ENCODE measurements around the gene ALCAM.
A peak's percentile ranks its signal among the peaks of the same experiment; 100 is the strongest.

ALCAM gene

GRCh38 chr3:105424412-105425152 lies 57.9 kb downstream of the ALCAM start:
- FAIRE-seq (no peak), DNase-seq (ENCODE audit: low spot score) (no peak)

DNA sequence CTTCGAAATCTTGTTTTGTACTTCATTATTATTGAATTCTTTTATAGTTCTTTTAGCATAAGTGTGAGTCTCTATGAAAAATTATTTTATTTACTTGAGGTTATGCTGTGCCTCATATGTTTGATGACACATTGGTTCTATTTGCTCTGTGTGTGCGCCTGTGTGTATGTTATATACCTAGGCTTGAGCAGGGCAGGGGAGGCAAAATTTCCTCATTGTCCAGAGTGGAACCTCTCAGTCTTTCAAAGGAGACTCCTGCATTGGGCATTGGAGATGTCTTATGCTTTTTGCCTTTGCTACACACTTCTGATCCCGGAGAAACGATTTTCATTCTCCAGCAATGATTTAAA lies 58.4 kb downstream of the ALCAM start:
- DNase-seq (ENCODE audit: low spot score) = no peak
- FAIRE-seq = no peak

DNA sequence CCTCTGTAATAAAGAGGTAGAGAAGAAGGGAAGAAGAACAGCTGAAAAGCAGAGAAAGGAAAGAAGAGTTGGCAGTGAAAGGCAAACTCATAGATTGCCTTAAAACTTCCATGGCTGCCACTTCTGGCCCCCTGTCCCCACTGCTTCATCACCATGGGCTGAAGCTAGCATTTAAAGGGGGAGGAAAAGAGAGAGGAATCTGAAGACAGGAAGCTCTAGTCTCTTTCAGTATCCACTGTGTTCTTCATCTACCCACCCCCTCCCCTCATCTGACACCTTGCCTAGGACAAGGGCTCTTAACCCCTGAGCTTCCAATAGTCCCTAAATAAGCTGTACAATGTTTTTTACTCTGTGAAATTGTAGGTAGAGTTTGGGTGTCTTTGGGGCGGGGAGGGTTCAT lies 60.6 kb downstream of the ALCAM start:
- DNase-seq (ENCODE audit: low spot score) (no peak), FAIRE-seq (no peak)

- FAIRE-seq (peak; percentile 15), DNase-seq (ENCODE audit: low spot score) (no peak)
Observed at GRCh38 chr3:105429034-105429762, 62.5 kb downstream of the ALCAM start.

DNA sequence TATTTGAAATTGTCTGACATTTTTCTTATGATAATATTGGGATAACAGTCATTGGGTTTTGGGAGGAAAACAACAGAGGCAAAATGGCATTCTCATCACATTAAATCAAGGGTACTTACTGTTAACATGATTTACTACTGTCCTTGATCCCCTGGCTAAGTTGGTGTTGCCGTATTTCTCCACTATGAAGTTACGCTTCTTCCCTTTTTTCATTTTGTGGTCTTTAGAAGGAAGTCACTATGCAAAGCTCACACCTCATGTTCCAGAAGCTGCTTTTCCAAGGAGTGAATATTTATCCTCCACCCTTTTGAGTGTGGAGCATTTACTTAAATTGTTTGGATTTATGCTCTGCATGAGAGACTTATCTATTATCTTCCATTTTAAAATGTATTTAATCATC lies 63.7 kb downstream of the ALCAM start:
- DNase-seq (ENCODE audit: low spot score) (no peak), FAIRE-seq (no peak)

DNA sequence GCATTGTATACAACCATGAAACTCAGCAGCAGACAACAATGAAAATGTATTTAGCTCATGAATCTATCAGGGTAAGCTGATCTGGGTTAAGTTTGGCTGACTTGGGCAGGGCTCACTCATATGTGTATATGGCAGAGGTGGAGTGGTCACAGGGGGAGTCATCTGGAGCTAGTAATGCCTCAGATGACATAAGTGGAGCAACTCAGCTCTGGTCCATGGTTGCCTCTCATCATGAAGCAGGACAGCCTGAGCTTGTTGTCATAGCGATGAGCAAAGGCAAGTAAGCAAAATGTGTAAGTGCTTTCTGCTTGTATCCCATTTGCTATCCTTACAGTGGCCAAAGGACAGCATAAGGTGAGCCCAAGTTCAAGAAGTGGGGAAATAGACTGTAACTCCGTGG lies 64.5 kb downstream of the ALCAM start:
- DNase-seq (ENCODE audit: low spot score) (no peak), FAIRE-seq (no peak)

DNA sequence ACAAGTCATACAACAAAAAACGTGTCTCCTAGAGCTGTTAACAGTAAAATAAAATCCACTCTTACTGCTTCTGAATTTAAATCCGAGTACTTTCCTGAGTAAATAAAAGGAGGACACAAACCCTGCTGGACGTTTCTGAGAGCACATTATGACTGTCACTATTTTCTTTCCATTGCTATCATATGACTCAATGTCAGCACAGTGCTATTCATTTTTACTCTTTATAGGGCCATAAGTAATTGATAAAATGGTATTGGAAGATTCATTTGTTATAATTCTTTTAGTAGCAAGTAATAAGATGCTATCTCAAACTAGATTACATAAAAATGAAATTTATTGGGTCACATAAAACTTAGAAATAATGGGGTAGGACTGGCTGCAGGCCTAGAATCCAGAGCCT lies 68.6 kb downstream of the ALCAM start:
- FAIRE-seq (no peak), DNase-seq (ENCODE audit: low spot score) (no peak)

DNA sequence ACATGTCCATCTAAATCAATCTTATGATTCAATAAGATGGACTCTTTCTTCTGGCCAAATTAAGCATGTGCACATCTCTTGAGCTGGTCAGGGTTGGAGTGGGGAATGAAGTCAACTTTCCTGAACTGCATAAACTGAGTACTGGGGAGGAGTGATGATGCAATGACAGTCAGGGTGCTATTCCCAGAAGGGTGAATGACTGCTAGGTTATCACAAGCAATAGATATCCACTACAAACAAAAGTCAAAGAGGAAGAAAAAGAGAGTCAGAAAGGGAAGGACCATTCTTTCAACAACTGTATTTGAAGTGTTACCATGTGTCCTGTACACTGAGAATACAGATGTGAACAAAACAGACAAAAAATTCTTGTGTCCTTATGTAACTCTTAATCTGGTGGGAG lies 70.0 kb downstream of the ALCAM start:
- FAIRE-seq = no peak

DNA sequence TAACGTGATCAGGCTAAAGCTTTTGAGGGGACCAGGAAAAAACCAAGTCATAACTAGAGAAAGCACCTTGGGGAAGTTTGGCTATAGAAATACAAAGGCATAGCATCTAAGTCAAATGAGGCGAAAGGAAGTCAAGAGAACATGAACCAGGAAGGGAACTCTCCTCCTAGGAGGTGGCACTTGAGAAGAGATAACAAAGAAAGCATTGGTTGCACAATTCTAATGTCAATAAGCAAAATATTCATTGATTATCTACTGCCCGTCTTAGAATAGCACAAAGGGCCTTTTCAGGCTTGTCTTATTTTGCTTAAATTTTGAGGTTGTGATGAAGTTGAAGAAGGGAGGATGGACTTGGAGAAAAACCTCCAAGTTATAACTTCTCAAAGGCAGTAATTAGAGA lies 73.4 kb downstream of the ALCAM start:
- DNase-seq (ENCODE audit: low spot score) (no peak), FAIRE-seq (no peak)

More for the DNA sequence above, 70.0 kb downstream of the ALCAM start:
- DNase-seq (ENCODE audit: low spot score) = no peak

DNA sequence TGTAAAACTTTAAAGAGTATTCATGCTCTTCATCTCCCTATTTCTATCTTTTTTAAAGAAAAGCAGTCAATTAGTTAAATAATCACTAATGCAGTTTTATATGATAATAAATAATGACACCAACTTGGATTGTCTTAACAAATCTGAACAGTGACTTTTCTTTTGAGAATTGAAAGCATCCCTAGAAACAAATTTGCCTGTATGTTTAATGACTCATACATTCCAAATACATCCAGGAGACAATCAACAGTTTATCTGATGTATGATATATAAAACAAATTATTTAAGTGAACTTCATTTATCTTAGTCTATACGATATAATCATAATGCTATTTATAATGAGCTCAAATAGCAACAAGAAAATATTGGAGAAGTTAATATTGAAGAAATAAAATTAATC lies 78.0 kb downstream of the ALCAM start:
- peak; percentile 50 for FAIRE-seq
- DNase-seq (ENCODE audit: low spot score) = no peak

DNA sequence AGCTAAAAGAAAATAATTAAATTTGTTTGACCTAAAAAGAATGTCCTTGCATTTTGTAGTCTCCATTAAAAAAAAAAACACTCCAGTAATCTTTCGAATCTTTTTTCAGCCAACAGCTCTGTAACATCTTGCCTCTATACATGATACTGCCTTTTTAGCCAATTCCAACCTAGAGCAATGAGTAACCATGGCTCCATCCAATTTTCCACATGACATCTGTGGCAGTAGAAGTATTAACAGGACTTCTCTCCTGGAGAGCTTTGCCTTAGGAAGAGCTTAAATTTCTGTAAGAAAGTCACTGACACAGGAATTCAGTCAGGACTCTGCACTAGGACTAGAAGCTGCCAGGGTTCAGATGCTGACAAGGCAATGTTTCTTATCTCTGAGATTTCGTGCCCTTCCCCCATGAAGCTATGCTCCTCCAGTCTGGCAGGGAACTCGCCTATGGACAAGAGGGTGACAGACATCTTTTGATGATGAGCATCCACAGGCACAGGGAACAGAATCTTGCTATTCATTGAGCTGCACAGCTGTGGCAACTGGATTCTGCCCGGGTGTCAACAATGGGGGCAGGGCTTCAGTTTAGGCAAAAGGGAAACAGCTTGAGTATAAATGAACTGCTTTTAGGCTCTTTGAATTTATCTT lies 81.8 kb downstream of the ALCAM start:
- FAIRE-seq (no peak), DNase-seq (ENCODE audit: low spot score) (no peak)

DNA sequence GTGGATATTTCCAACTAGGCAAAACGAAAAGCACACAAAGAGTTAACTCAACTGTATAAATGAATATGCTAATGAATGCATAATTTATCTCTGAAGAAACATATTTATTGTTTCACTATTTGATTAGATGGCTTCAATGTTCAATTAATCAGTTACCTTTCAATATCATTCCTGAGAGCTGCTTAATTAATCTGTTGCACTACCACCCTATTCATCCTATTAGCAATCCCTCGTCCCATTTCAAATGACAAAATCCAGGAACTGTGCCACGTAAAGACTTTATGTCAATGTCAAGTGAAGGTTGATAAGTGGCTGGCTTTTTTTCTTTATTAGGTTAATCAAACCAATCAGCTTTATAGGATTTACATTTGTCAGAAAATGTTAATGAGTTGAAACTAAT lies 82.7 kb downstream of the ALCAM start:
- DNase-seq (ENCODE audit: low spot score) = no peak
- FAIRE-seq = no peak

DNA sequence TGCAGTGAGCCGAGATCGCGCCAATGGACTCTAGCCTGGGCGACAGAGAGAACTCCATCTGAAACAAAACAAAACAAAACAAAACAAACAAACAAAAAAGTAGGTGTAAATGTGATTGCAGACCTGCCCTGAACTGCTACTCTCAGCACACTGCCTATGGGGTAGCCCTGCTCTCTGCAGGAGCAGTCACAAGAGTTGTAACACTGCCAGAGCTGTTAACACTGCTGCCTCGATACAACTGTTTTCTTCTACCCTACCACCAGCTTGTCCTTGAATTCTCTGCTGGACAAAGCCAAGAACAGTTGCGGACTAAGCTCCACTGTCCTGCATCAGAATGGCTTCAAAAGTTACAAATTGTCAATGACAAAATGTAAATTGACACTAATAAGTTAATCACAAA lies 89.3 kb downstream of the ALCAM start:
- no peak for DNase-seq (ENCODE audit: low spot score)
- no peak for FAIRE-seq

DNA sequence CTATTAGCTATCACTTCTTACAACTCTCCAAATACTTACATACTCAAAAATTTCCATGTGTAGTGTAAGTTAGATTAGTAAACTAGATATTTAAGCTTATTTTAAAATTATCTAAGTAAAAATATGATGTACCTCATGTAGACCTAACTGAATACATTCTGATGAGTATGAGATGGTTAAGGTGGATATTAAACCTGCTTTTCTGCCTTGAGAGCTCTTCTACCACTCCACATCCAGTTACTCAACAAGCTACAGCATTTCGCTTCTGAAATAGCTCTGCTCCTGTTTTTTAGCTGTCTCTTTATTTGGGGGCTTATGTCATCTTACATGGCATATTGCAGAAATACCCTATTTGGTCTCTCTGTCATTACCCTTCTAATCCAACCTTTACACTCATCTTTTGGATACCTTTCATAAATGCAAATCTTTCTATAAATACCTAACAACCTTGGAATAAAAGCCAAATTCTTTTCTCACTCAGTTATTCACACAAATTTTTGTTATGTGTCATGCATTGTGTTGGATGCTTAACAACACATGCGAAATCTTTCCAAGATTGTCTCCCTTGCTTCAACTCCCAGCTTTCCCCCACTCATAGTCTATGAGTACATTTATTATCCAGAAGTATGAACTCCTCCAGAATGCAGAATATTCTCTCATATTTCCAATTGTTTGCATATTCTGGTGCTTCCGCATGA lies 92.0 kb downstream of the ALCAM start:
- DNase-seq (ENCODE audit: low spot score) (no peak), FAIRE-seq (no peak)

GRCh38 chr3:105459566-105460290 lies 93.0 kb downstream of the ALCAM start:
- DNase-seq (ENCODE audit: low spot score) (no peak), FAIRE-seq (no peak)

DNA sequence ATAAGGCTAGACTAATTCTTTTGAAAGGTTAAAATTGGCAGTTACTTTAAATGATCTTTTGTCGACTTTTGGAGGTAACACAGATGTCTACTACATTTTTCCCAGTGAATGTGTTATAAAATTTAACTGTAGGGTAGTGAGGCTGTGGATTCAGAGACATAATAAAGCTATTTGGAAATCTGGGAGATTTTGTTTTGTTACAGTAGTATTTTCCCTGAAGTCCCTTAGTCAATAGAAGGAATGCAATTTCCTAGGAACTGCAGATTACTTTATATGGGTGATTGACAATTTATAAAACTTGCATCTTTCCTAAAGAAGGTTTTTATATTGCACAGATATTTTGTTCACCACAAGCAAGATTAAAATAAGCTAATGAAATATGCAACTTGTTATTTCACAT lies 96.9 kb downstream of the ALCAM start:
- DNase-seq (ENCODE audit: low spot score) (no peak), FAIRE-seq (no peak)

GRCh38 chr3:105465251-105465853 lies 98.6 kb downstream of the ALCAM start:
- DNase-seq (ENCODE audit: low spot score) = no peak
- FAIRE-seq = peak; percentile 46

DNA sequence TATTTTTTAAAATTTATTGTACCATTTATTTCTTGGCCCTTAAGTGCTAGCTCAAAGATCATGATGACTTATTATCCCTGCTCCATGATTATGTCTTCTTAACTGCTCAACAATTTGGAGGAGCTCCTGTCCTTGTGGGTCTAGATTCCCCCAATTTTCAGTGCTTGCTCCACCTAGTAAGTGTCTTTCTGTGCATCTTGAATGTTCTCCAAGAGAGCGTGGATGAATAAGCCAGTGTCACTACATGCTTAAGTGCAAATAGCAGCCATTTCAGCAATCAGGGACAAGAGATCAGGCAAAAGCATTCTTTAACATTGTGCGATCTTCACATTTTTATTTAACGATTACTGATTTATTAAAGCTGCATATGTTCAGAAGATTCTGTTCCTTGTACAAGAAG lies 99.4 kb downstream of the ALCAM start:
- DNase-seq (ENCODE audit: low spot score) (no peak), FAIRE-seq (no peak)

DNA sequence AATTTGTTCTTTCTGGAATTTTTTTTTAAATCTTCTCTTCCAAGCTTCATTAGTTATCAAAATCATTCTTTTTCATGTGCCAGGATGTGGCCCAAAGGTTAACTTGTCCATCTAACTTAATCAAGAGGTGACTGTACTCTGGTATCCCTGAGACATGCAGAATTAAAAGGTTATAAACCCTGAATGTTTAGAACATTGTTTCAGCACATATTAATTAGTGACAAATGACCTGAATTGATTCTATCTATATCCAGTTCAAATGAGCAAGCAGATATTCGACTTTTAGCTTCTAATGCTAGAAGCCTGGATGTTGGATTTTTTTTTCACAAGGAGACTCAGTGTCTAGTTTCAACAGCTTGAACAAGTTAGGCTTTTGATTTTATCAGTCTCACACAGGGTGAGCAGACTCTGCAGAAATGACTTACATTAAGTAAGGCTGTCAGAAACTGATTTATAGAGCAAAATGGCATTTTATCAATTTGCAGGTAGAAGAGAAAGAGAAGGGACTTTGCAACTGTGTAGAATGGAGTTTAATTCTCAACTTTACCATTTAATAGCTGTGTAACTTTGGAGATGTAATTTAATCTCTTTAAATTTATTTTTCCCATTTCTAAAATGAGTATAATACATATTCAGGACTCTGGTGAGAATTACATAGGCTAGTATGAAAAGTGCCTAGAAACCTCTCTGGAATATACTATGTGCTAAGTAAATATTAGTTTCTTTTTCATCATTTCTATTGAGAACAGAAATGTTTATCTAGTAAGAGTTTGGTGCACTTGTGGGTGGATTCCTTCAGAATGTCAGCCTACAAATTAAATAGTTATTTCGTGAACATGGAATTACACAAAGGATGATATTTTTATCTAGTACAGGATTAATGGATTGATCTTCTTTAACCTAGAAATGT lies 100.0 kb downstream of the ALCAM start:
- no peak for DNase-seq (ENCODE audit: low spot score)
- FAIRE-seq = no peak

- DNase-seq (ENCODE audit: low spot score) (no peak), FAIRE-seq (no peak)
Observed at GRCh38 chr3:105470851-105471250, 104.1 kb downstream of the ALCAM start.
